Measurements from ENCODE around the gene CMTR1. TPM values are rescaled to one million over a fixed set of nuclear protein-coding genes. Genes with fewer than 3 reads are reported as not detected.

CMTR1 gene
- total and polyA plus RNA-seq, 11 donors: 16.3 to 40.7 (median 28.4) TPM

GRCh38 chr6:37514321-37514771, 81.3 kb downstream of the CMTR1 start:
- Histone ChIP-seq H3K4me1 (peaks cover 0 to 21% (median 6%) of the 10 kb centered on the region in 12 donors), H3K9me3 (no peaks in the 10 kb centered on the region), H3K4me3 (no peak overlapping the region), H3K36me3 (no peaks in the 10 kb centered on the region), H3K27ac (peak overlapping the region in 1 of 12 donors; percentile 84), H3K27me3 (peaks cover 3 to 38% (median 21%) of the 10 kb centered on the region in 9 donors)
- ATAC-seq: no peak
- TF ChIP-seq POLR2A (IDR thresholded peaks at IDR 0.05): no peak
- TF ChIP-seq, protein P1, sequence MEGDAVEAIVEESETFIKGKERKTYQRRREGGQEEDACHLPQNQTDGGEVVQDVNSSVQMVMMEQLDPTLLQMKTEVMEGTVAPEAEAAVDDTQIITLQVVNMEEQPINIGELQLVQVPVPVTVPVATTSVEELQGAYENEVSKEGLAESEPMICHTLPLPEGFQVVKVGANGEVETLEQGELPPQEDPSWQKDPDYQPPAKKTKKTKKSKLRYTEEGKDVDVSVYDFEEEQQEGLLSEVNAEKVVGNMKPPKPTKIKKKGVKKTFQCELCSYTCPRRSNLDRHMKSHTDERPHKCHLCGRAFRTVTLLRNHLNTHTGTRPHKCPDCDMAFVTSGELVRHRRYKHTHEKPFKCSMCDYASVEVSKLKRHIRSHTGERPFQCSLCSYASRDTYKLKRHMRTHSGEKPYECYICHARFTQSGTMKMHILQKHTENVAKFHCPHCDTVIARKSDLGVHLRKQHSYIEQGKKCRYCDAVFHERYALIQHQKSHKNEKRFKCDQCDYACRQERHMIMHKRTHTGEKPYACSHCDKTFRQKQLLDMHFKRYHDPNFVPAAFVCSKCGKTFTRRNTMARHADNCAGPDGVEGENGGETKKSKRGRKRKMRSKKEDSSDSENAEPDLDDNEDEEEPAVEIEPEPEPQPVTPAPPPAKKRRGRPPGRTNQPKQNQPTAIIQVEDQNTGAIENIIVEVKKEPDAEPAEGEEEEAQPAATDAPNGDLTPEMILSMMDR (IDR thresholded peaks at IDR 0.05): no peak
- 60 to 72% (median 62%) methylated on average over 4 to 5 of the region's 5 CpGs for WGBS, 4 donors
- intact Hi-C loops (cut with DNase I): no loop called here
- DNase-seq: no peak

DNA sequence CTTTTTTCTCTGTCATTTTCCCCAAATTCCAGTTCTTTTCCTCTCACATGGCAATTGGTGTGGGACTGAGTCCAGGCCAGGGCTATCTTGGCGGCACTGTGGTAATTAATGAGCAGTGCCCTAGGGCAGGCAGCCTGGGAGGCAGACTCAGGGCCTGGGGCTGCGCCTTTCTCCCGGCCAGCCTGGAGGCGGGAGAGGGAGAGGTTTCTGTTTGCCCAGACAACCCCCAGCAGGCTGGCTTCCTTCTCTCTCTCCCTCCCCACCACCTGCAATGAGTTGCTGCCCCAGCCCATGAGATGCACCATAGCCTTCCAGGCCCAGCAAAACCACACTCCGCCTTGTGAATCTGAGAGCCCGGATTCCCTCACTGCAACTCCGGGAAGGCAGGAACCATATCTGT, 81.8 kb downstream of the CMTR1 start:
- no peak for TF ChIP-seq POLR2A (IDR thresholded peaks at IDR 0.05)
- 66 to 87% (median 85%) methylated on average over 7 of the region's 7 CpGs for WGBS, 4 donors
- ATAC-seq: no peak
- no peak for DNase-seq
- H3K27me3 ChIP-seq: peaks cover 3 to 38% (median 21%) of the 10 kb centered on the region in 9 donors
- peak overlapping the region in 1 of 12 donors; percentile 84 for H3K27ac ChIP-seq
- peaks cover 0 to 21% (median 6%) of the 10 kb centered on the region in 12 donors for H3K4me1 ChIP-seq
- H3K36me3 ChIP-seq: no peaks in the 10 kb centered on the region
- H3K9me3 ChIP-seq: no peaks in the 10 kb centered on the region
- intact Hi-C loops (cut with DNase I): no loop called here
- no peak overlapping the region for H3K4me3 ChIP-seq

DNA sequence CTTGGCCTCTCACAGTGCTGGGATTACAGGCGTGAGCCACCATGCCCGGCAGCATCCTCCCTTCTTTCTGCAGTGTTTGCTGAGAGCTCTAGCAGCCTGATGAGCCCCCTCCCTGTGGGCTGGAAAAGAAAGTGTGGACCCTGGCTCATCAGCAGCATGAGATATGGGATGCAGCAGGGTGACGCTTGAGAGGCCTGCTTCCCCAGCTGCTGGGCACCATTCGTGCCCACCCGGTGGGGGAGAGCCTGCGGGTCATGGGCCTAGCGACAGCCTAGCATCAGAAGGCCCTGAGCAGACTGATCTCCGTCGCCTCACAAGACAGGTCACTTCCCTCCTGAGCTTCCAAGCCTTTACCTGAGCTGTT, 82.7 kb downstream of the CMTR1 start:
- Histone ChIP-seq H3K4me1 (peaks cover 0 to 21% (median 6%) of the 10 kb centered on the region in 12 donors), H3K27ac (peak overlapping the region in 3 of 12 donors; percentile 46 to 84 (median 60)), H3K27me3 (peaks cover 3 to 40% (median 21%) of the 10 kb centered on the region in 9 donors), H3K36me3 (no peaks in the 10 kb centered on the region), H3K4me3 (peak overlapping the region in 1 of 12 donors; percentile 27), H3K9me3 (no peaks in the 10 kb centered on the region)
- no peak for TF ChIP-seq POLR2A (IDR thresholded peaks at IDR 0.05)
- TF ChIP-seq, protein P1 (IDR thresholded peaks at IDR 0.05): no peak
- no peak for DNase-seq
- intact Hi-C loops (cut with DNase I): no loop called here
- no peak for ATAC-seq
- WGBS, 4 donors: 77 to 82% (median 78%) methylated on average over 9 of the region's 9 CpGs

DNA sequence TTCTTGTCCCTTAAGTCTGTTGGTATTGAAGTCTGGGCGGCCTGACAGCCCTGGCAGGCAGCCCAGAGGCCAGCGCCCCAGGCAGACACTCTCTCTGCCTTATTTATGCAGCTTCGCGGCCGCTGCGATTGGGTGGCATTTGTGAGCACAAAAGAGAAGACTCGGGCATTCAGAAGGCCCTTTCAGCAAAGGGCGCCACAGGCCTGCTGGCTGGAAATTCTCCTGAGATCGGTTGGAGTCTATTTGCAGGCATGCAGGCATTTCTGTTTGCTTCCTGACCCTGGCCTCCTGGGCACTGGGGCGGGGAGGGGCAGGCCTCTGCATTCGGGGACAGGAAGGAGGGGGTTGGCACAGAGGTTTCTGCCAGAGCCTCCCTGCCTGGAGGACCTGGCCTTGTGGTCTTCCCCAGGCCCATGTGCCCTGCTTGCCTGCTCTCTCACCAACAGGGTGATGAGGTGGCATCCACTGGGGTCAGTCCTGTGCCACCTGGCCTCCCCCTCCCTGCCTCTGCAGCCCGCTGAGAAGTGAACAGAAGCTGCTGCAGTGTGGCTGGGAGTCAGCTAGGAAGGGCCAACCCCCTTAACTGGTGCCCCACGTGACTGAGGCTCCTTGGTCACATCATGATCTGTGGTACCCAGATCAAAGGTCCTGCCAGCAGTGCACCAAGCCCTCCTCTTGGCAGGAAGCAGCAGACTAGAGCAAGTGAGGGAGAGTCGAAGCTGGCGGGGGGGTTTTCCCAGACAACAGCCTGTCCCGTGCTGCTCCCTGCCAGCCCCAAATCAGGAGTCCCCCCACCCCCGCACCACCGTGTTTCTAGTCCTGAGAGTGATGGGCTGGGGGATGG, 83.3 kb downstream of the CMTR1 start:
- Histone ChIP-seq H3K9me3 (no peaks in the 10 kb centered on the region), H3K27me3 (peaks cover 3 to 40% (median 21%) of the 10 kb centered on the region in 9 donors), H3K36me3 (no peaks in the 10 kb centered on the region), H3K27ac (peak overlapping the region in 4 of 12 donors; percentile 18 to 84 (median 53)), H3K4me1 (peaks cover 0 to 21% (median 6%) of the 10 kb centered on the region in 12 donors), H3K4me3 (peak overlapping the region in 1 of 12 donors; percentile 39)
- ATAC-seq (peak; percentile 30 to 79 (median 65)), DNase-seq (peak in 3 of 5 donors; percentile 13 to 61 (median 46))
- TF ChIP-seq, protein P1 (IDR thresholded peaks at IDR 0.05): no peak
- no peak for TF ChIP-seq POLR2A (IDR thresholded peaks at IDR 0.05)
- intact Hi-C loops (cut with DNase I): no loop called here
- WGBS, 4 donors: 31 to 36% (median 33%) methylated on average over 12 to 18 of the region's 18 CpGs
